Measurements from ENCODE around the gene MEP1A. TPM values are rescaled to one million over a fixed set of nuclear protein-coding genes. Genes with fewer than 3 reads are reported as not detected.
"Not testable (repeated sequence)": the region's sequence is repeated elsewhere in the genome, so short reads cannot be mapped to it uniquely, and the experiment has no call there.

MEP1A gene
- total and polyA plus RNA-seq, 7 donors, result 0.04 to 0.21 TPM; not detected in 5

DNA sequence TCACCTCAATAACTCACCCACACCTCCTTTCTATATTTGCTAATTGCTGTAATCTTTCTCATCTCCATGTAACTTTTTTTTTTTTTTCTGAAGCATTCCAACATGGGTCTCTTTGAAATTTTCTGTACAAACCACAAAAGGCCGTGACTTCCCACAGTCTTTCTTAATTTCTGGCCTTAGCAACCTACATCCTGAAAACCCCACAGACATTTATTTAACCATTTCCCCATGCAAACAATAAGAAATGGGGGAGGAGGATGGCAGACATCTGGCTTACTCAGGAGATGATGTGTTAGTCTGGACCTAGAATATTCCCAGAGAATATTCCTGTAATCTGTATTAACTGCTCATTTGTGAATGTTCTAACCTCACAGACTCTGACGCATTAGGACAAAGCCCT, 57.6 kb downstream of the MEP1A start:
- H3K27ac ChIP-seq, result no peak overlapping the region
- ATAC-seq (no peak), DNase-seq (no peak)
- H3K27me3 ChIP-seq (ENCODE audit: insufficient read depth in 3 of 3, low read length in 2 of 3), result no peaks in the 10 kb centered on the region
- no peaks in the 10 kb centered on the region for H3K9me3 ChIP-seq
- H3K36me3 ChIP-seq (ENCODE audit: insufficient read depth in 1 of 2, low read depth in 1 of 2), result no peaks in the 10 kb centered on the region
- no peak overlapping the region for H3K4me3 ChIP-seq
- TF ChIP-seq, protein P1, sequence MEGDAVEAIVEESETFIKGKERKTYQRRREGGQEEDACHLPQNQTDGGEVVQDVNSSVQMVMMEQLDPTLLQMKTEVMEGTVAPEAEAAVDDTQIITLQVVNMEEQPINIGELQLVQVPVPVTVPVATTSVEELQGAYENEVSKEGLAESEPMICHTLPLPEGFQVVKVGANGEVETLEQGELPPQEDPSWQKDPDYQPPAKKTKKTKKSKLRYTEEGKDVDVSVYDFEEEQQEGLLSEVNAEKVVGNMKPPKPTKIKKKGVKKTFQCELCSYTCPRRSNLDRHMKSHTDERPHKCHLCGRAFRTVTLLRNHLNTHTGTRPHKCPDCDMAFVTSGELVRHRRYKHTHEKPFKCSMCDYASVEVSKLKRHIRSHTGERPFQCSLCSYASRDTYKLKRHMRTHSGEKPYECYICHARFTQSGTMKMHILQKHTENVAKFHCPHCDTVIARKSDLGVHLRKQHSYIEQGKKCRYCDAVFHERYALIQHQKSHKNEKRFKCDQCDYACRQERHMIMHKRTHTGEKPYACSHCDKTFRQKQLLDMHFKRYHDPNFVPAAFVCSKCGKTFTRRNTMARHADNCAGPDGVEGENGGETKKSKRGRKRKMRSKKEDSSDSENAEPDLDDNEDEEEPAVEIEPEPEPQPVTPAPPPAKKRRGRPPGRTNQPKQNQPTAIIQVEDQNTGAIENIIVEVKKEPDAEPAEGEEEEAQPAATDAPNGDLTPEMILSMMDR (IDR thresholded peaks at IDR 0.05), result no peak
- no peaks in the 10 kb centered on the region for H3K4me1 ChIP-seq
- intact Hi-C loops (cut with DNase I), result no loop called here
- 73 to 88% (median 85%) methylated on average over 2 of the region's 2 CpGs for whole genome bisulfite sequencing, 3 donors

DNA sequence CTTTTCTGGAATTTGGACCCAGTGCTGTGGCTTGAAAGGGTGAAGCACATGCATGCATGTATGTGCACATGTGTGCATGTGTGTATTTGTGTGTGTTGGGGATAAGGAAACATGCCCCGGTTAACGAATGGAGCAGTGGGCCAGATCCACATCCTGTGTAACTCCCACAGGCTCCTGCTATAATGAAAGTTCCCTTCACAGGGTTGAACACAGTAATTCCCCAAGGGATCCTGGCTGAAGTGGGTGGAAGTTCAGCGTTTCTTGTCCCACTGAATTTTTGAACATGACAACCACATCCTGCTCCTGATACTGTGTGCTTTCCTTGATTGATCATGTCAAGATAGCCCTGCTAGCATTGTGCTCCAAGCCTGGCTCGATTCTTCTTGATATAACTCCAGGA, 58.4 kb downstream of the MEP1A start:
- 44 to 64% (median 57%) methylated on average over 4 of the region's 4 CpGs for WGBS, 3 donors
- ATAC-seq; H3K36me3 ChIP-seq (ENCODE audit: insufficient read depth in 1 of 2, low read depth in 1 of 2); H3K4me1 ChIP-seq; H3K27me3 ChIP-seq (ENCODE audit: insufficient read depth in 3 of 3, low read length in 2 of 3); DNase-seq; H3K9me3 ChIP-seq; H3K4me3 ChIP-seq; H3K27ac ChIP-seq; intact Hi-C loops (cut with DNase I): not testable (repeated sequence)

DNA sequence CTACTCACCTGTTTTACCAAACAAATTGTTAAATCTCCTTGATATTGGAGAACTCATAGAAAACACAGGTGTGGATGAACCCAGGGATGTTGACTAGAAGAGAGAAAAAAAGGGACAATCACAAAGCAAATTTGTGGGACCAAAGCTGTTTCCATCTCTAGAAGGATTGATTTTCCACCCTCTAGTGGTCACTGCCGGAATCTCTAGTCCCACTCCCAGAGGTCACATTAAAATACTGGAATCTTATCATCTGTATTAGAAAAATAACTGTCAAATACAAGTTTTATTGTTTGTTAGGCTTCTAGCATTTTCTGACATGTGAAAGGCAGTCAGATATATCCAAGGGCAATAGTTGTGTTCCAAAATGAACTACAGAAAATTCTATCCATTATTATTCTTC, 62.8 kb downstream of the MEP1A start:
- H3K4me3 ChIP-seq; H3K36me3 ChIP-seq (ENCODE audit: insufficient read depth in 1 of 2, low read depth in 1 of 2); H3K4me1 ChIP-seq; H3K27me3 ChIP-seq (ENCODE audit: insufficient read depth in 3 of 3, low read length in 2 of 3); H3K9me3 ChIP-seq; intact Hi-C loops (cut with DNase I); DNase-seq; ATAC-seq; H3K27ac ChIP-seq: not testable (repeated sequence)
- TF ChIP-seq, protein P1 (IDR thresholded peaks at IDR 0.05), result peak; percentile 59
- WGBS, 3 donors, result 35 to 40% (median 38%) methylated on average over 1 of the region's 1 CpG

DNA sequence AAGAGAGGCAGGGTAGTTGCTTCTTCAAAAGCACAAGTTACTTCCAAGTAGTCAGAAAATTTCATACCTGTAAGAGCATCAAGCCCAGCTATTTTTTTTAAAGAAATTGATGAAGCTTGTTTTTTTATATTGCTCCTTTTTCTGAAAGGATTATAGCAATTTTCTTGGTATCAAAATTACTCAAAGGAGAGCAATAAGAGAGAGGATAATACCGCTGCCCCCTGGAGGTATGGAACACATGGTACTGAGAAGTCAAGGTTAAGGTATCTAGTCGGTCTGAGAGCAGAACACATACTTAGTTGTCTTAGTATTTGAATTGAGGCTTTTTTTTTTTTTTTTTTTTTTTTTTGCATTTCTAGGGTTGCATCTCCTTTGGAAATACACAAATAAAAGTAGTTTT, 69.2 kb downstream of the MEP1A start:
- Histone ChIP-seq H3K27ac (no peak overlapping the region), H3K4me1 (no peaks in the 10 kb centered on the region), H3K4me3 (no peak overlapping the region), H3K36me3 (ENCODE audit: insufficient read depth in 1 of 2, low read depth in 1 of 2) (peaks cover 0 to 5% of the 10 kb centered on the region in 2 donors), H3K27me3 (ENCODE audit: insufficient read depth in 3 of 3, low read length in 2 of 3) (no peaks in the 10 kb centered on the region), H3K9me3 (no peaks in the 10 kb centered on the region)
- DNase-seq (no peak), ATAC-seq (no peak)
- 65 to 76% (median 67%) methylated on average over 2 of the region's 2 CpGs for WGBS, 3 donors
- TF ChIP-seq, protein P1 (IDR thresholded peaks at IDR 0.05), result no peak
- intact Hi-C loops (cut with DNase I), result no loop called here

DNA sequence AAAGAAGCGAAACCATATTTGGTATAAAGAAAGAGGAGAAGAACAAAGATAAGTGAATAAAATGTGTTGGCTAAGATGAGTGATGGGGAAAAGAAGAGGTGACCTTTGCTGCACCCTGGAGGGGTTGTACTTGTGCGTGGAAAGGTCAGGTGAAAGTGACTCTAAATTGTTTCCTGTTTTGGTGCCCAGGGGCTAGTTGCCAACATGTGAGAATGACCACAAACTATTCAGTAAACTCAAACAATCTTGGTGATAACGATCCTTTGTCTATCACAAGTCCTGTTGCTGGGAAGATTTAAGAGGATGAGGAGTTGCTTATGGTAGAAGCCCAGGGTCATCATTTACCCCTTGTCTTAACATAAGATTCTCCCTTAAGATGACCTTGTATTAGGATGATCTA, 70.6 kb downstream of the MEP1A start:
- WGBS, 3 donors, result 73 to 74% (median 74%) methylated on average over 3 of the region's 3 CpGs
- Histone ChIP-seq H3K4me1 (no peaks in the 10 kb centered on the region), H3K4me3 (no peak overlapping the region), H3K27me3 (ENCODE audit: insufficient read depth in 3 of 3, low read length in 2 of 3) (no peaks in the 10 kb centered on the region), H3K36me3 (ENCODE audit: insufficient read depth in 1 of 2, low read depth in 1 of 2) (peaks cover 0 to 10% of the 10 kb centered on the region in 2 donors), H3K27ac (no peak overlapping the region), H3K9me3 (no peaks in the 10 kb centered on the region)
- DNase-seq (no peak), ATAC-seq (no peak)
- TF ChIP-seq, protein P1 (IDR thresholded peaks at IDR 0.05), result no peak
- intact Hi-C loops (cut with DNase I), result no loop called here
